OCI-LY1 (cell line): ENCODE measurements around the gene TBXAS1.

Experiments
- H2AFZ ChIP-seq: fragments of 200-600 bp; sonication (generic), shearing (Covaris generic); 2 replicates; pipeline ENCODE4 v1.6.0; 2014; ENCODE audit warnings: antibody characterized with exemption, mild to moderate bottlenecking, low read length
- H3F3A ChIP-seq: fragments of 200-600 bp; sonication (generic), shearing (Covaris generic); 2 replicates; pipeline ENCODE4 v1.6.0; 2014; ENCODE audit warnings: mild to moderate bottlenecking, antibody characterized with exemption, low read length, moderate library complexity; ENCODE audit not compliant: insufficient read depth
- H3K27ac ChIP-seq: fragments of 200-600 bp; sonication (generic); 2 replicates; pipeline ENCODE4 v1.5.1; 2014; ENCODE audit warnings: low read length, mixed run types, mild to moderate bottlenecking, low read depth; ENCODE audit not compliant: poor library complexity, severe bottlenecking
- H3K27me3 ChIP-seq: fragments of 200-600 bp; sonication (generic); 2 replicates; pipeline ENCODE4 v1.6.0; 2014; ENCODE audit warnings: antibody characterized with exemption, mild to moderate bottlenecking, low read length, moderate library complexity; ENCODE audit not compliant: insufficient read depth
- H3K36me3 ChIP-seq: fragments of 200-600 bp; sonication (generic); 2 replicates; pipeline ENCODE4 v1.6.1; 2014; ENCODE audit warnings: mild to moderate bottlenecking, antibody characterized with exemption, low read length, moderate library complexity, mixed read lengths; ENCODE audit not compliant: insufficient read depth
- H3K4me1 ChIP-seq: fragments of 200-600 bp; sonication (generic); 2 replicates; pipeline ENCODE4 v1.5.1; 2014; ENCODE audit warnings: mild to moderate bottlenecking, low read length, moderate library complexity; ENCODE audit not compliant: insufficient read depth, severe bottlenecking
- H3K4me2 ChIP-seq: fragments of 200-600 bp; sonication (generic), shearing (Covaris generic); 2 replicates; pipeline ENCODE4 v1.6.1; 2014; ENCODE audit warnings: low read length
- H3K4me3 ChIP-seq: fragments of 200-600 bp; sonication (generic); 2 replicates; pipeline ENCODE4 v1.5.1; 2014; ENCODE audit warnings: low read length, low read depth, mild to moderate bottlenecking, mixed read lengths; ENCODE audit not compliant: poor library complexity, severe bottlenecking
- H3K79me2 ChIP-seq: fragments of 200-600 bp; shearing (Covaris generic); 2 replicates; pipeline ENCODE4 v1.6.1; 2016; ENCODE audit warnings: mixed run types, low read length, mixed read lengths; ENCODE audit not compliant: insufficient read depth
- H3K9ac ChIP-seq: fragments of 200-600 bp; sonication (generic), shearing (Covaris generic); 2 replicates; pipeline ENCODE4 v1.6.1; 2014; ENCODE audit warnings: mild to moderate bottlenecking, low read length, mixed read lengths
- H3K9me2 ChIP-seq: fragments of 200-600 bp; sonication (generic), shearing (Covaris generic); 2 replicates; pipeline ENCODE4 v1.6.1; 2014; ENCODE audit warnings: low read depth, mild to moderate bottlenecking, low read length, mixed read lengths
- H3K9me3 ChIP-seq: fragments of 200-600 bp; shearing (Covaris generic); 2 replicates; pipeline ENCODE4 v1.6.1; 2014; ENCODE audit warnings: low read length, mixed read lengths
- H4K20me1 ChIP-seq: fragments of 200-600 bp; sonication (generic), shearing (Covaris generic); 2 replicates; pipeline ENCODE4 v1.6.0; 2016; ENCODE audit warnings: mild to moderate bottlenecking, low read length; ENCODE audit not compliant: insufficient read depth
- EZH2 ChIP-seq: fragments of 200-600 bp; sonication (generic), shearing (Covaris generic); IDR thresholded peaks from 2 replicates; pipeline ENCODE4 v1.8.0; 2017; ENCODE audit warnings: borderline replicate concordance, mixed run types, mild to moderate bottlenecking, antibody characterized with exemption, low read length, moderate library complexity, mixed read lengths
- TF ChIP-seq, protein P1 (sequence below): fragments of 200-600 bp; sonication (generic), shearing (Covaris generic); IDR thresholded peaks from 2 replicates; pipeline ENCODE4 v1.5.1; 2017; ENCODE audit warnings: mild to moderate bottlenecking, antibody characterized with exemption, low read length, moderate library complexity, mixed read lengths

Gene TBXAS1

DNA sequence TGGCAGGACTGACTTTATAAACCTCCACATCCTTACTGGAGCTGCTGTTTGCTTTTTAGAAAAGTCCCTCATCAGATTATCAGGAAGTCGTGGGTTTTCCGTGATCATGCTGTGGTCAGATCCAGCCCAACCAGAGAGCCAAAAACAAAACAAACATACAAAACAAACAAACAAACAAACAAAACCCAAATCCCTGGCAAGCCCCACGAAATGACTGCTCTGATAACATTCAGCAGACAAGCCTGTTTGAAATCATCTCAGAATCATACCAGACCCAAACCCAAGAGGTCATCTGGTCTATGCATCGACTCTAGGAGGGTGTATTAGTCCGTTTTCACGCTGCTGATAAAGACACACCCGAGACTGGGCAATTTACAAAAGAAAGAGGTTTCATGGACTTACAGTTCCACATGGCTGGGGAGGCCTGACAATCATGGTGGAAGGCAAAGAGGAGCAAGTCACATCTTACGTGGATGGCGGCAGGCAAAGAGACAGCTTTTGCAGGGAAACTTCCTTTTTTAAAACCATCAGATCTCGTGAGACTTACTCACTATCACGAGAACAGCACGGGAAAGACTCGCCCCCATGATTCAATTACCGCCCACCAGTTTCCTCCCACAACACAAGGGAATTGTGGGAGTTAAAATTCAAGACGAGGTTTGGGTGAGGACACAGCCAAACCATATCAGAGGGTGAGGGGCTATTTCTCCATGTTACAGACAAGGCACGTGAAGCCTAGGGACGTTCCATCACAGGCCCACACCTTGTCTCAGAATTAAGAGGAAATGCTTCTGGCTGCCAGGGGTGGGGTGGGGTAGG is 148.0 kb downstream of the TBXAS1 start:
- H3K9ac ChIP-seq = no peak overlapping the region
- no peaks in the 10 kb centered on the region for H3K4me1 ChIP-seq
- no peaks in the 10 kb centered on the region for H3F3A ChIP-seq
- no peaks in the 10 kb centered on the region for H4K20me1 ChIP-seq
- no peak overlapping the region for H2AFZ ChIP-seq
- no peaks in the 10 kb centered on the region for H3K9me2 ChIP-seq
- no peak for TF ChIP-seq EZH2
- TF ChIP-seq, protein P1, sequence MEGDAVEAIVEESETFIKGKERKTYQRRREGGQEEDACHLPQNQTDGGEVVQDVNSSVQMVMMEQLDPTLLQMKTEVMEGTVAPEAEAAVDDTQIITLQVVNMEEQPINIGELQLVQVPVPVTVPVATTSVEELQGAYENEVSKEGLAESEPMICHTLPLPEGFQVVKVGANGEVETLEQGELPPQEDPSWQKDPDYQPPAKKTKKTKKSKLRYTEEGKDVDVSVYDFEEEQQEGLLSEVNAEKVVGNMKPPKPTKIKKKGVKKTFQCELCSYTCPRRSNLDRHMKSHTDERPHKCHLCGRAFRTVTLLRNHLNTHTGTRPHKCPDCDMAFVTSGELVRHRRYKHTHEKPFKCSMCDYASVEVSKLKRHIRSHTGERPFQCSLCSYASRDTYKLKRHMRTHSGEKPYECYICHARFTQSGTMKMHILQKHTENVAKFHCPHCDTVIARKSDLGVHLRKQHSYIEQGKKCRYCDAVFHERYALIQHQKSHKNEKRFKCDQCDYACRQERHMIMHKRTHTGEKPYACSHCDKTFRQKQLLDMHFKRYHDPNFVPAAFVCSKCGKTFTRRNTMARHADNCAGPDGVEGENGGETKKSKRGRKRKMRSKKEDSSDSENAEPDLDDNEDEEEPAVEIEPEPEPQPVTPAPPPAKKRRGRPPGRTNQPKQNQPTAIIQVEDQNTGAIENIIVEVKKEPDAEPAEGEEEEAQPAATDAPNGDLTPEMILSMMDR = no peak
- no peak overlapping the region for H3K4me2 ChIP-seq
- H3K4me3 ChIP-seq = no peak overlapping the region
- no peaks in the 10 kb centered on the region for H3K9me3 ChIP-seq
- H3K27me3 ChIP-seq = no peaks in the 10 kb centered on the region; the same call in 1 of the 2 replicates
- H3K36me3 ChIP-seq = no peaks in the 10 kb centered on the region
- H3K79me2 ChIP-seq = no peaks in the 10 kb centered on the region
- H3K27ac ChIP-seq = no peak overlapping the region

DNA sequence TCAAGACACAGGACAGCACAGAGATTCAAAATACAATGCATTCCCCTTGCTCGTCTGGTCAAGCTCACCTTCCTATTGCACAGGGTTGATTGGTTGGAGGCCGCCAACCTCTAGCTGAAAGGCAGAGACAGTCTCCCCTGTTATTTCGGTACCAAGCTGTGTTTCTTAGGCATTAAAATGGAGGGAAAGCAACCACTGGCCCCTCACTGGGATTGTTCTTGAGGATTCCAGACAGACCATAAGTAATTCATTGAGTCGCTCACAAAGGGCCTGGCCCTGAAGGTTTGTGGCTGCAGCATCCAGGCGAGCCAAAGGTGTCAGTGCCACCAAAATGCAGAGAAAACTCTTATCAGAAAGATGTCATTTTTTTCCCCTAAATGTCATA is 152.4 kb downstream of the TBXAS1 start:
- no peaks in the 10 kb centered on the region for H3K36me3 ChIP-seq
- H3K9me3 ChIP-seq = no peaks in the 10 kb centered on the region
- no peaks in the 10 kb centered on the region for H3K79me2 ChIP-seq
- H4K20me1 ChIP-seq = no peaks in the 10 kb centered on the region
- no peaks in the 10 kb centered on the region for H3K9me2 ChIP-seq
- H2AFZ ChIP-seq = no peak overlapping the region
- no peaks in the 10 kb centered on the region for H3K4me1 ChIP-seq
- no peaks in the 10 kb centered on the region for H3F3A ChIP-seq
- H3K9ac ChIP-seq = no peak overlapping the region
- H3K4me2 ChIP-seq = no peak overlapping the region
- TF ChIP-seq, protein P1 = no peak
- TF ChIP-seq EZH2 = no peak
- H3K27me3 ChIP-seq = no peaks in the 10 kb centered on the region
- H3K4me3 ChIP-seq = no peak overlapping the region
- H3K27ac ChIP-seq = no peak overlapping the region

DNA sequence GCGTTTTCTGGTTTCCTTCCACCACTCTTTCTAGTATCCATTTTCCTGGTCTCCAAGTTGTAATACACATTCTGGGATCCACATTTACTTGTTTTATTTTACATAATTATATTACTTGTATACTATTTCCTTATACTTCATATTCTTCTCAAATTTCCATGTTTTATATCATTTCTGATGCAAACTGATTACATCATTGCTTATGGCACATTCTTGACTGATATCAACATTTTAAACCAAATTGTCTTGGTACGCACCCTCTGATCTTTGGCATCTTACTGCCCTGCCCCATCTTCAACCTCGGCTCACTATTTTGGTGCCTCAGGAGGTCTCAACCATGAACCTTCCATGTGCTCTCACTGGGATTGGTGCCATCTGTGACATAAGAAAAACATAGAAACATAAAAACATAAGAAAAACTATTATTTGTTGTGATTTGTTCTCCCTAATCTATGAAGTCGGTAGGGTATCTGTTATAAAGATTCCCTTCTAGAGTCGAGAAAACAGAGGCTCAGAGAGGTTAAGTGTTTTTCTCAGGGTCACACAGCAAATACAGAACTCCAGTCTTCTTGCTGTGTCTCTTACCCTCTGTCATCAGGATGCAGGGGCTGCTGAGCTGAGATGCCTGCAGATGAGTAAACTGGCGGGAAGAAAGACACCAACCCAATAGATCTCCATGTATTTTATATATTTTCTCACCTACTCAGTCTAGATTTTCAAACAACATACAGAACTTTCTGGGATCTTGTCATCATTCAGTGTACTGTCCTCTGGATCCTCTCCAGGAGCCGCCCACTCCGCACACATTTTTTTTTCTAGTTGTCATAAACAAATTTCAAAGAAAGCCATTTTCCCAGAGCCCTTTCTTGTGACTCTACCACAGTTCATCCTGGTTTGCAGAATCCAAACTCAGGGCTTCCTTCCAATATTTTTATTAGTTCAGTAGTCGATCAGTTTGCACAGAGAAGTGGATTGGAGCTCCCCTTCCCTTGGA is 154.2 kb downstream of the TBXAS1 start:
- H3K9me3 ChIP-seq = no peaks in the 10 kb centered on the region
- no peak overlapping the region for H3K4me2 ChIP-seq
- H3K27ac ChIP-seq = no peak overlapping the region
- no peaks in the 10 kb centered on the region for H3K36me3 ChIP-seq
- H3K27me3 ChIP-seq = no peaks in the 10 kb centered on the region
- no peak for TF ChIP-seq EZH2
- TF ChIP-seq, protein P1 = no peak
- no peaks in the 10 kb centered on the region for H3F3A ChIP-seq
- H2AFZ ChIP-seq = no peak overlapping the region
- no peaks in the 10 kb centered on the region for H3K79me2 ChIP-seq
- no peaks in the 10 kb centered on the region for H3K4me1 ChIP-seq
- H3K9ac ChIP-seq = no peak overlapping the region
- no peaks in the 10 kb centered on the region for H4K20me1 ChIP-seq
- H3K4me3 ChIP-seq = no peak overlapping the region
- H3K9me2 ChIP-seq = no peaks in the 10 kb centered on the region
